Activated CD4-positive, CD25-positive, alpha-beta regulatory T cell treated with anti-CD3 and anti-CD28 coated beads, Interleukin-2, amount 50 U/mL, for 16 hours (primary cell): ENCODE measurements around the gene RHOH.

Source experiments
- DNase-seq: peaks from one replicate; pipeline ENCODE4 v3.0.0-alpha.2; 2020; ENCODE audit warnings: low read depth, low spot score

Gene RHOH

GRCh38 chr4:40233227-40233626 is 36.4 kb downstream of the RHOH start:
- DNase-seq = no peak

- DNase-seq = no peak
These were observed 37.7 kb downstream of the RHOH start for GRCh38 chr4:40234519-40235039.

GRCh38 chr4:40238008-40238699 is 41.3 kb downstream of the RHOH start:
- no peak for DNase-seq

GRCh38 chr4:40238700-40239548 is 42.1 kb downstream of the RHOH start:
- DNase-seq = peak; percentile 71

GRCh38 chr4:40240040-40240653 is 43.3 kb downstream of the RHOH start:
- DNase-seq = no peak

GRCh38 chr4:40241026-40241425 is 44.2 kb downstream of the RHOH start:
- DNase-seq = no peak

- no peak for DNase-seq
These were observed 45.1 kb downstream of the RHOH start for GRCh38 chr4:40241941-40242340.

GRCh38 chr4:40243386-40243948 is 46.6 kb downstream of the RHOH start:
- DNase-seq = no peak

- DNase-seq = no peak
These were observed 47.8 kb downstream of the RHOH start for GRCh38 chr4:40244606-40245005.

- no peak for DNase-seq
These were observed 48.7 kb downstream of the RHOH start for GRCh38 chr4:40245550-40245949.

GRCh38 chr4:40246011-40246900 is 49.4 kb downstream of the RHOH start:
- DNase-seq = no peak

GRCh38 chr4:40246938-40247337 is 50.1 kb downstream of the RHOH start:
- no peak for DNase-seq

- DNase-seq = no peak
These were observed 50.5 kb downstream of the RHOH start for GRCh38 chr4:40247350-40247749.

GRCh38 chr4:40251366-40251765 is 54.5 kb downstream of the RHOH start:
- DNase-seq = no peak

- DNase-seq = no peak
These were observed 57.1 kb downstream of the RHOH start for GRCh38 chr4:40253906-40254305.

GRCh38 chr4:40254608-40255392 is 58.0 kb downstream of the RHOH start:
- DNase-seq = no peak

GRCh38 chr4:40255393-40256281 is 58.8 kb downstream of the RHOH start:
- DNase-seq = no peak

GRCh38 chr4:40256329-40256728 is 59.5 kb downstream of the RHOH start:
- DNase-seq = no peak

- DNase-seq = no peak
These were observed 60.0 kb downstream of the RHOH start for GRCh38 chr4:40256817-40257216.
